ENCODE results near the gene TMEM121.
"Not testable (repeated sequence)": the region's sequence is repeated elsewhere in the genome, so short reads cannot be mapped to it uniquely, and the experiment has no call there.

The TMEM121 gene

GRCh38 chr14:105528586-105529318 is 2.4 kb downstream of the TMEM121 start:
- no peak for DNase-seq (ENCODE audit: low read depth in 2 of 2)

- DNase-seq (ENCODE audit: low read depth in 2 of 2) = no peak
Measured at GRCh38 chr14:105529319-105529568, 2.9 kb downstream of the TMEM121 start.

- DNase-seq (ENCODE audit: low read depth in 2 of 2) = no peak
Measured at GRCh38 chr14:105529569-105530284, 3.3 kb downstream of the TMEM121 start.

DNA sequence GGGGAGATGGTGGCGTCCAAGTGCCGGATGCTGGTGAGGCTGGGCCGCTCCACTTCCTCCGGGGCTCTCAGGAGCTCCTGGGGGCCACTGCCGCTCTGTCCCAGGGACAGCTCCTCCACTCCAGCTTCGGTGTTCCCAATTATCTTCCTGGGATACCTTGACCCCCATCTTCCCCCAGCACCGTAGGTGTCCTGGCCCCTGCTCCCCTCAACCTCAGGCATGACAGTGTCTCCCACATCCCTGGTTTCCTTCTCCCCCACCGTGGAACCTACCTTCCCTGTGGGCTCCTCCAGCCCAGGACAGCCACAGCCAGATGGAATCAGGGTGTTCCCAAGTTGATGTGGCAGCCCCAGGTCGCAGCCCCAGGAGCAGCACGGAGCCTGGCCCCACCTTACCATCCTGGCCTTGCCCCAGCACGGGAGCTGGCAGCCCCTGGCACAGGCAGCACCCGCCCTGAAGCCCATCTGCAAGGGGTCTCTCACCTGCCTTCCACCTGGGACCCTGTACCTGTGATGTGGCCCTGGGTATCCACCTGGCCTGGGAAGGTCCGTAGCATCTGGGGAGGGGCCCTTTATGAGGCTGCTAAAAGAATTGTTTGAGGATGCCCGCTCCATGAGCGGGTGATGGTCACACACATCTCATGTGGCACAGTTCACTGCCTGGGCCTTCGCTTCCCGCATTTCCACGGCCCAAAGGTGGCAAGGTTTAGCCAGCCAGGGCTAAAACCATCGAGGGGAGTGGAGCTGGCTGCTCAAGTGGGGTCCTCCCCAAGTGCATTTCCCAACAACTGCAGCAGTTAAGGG is 4.1 kb downstream of the TMEM121 start:
- no peak for DNase-seq (ENCODE audit: low read depth in 2 of 2)

GRCh38 chr14:105531088-105531893 is 4.9 kb downstream of the TMEM121 start:
- DNase-seq (ENCODE audit: low read depth in 2 of 2) = no peak

- DNase-seq (ENCODE audit: low read depth in 2 of 2) = no peak
Measured at GRCh38 chr14:105531894-105532623, 5.7 kb downstream of the TMEM121 start.

- DNase-seq (ENCODE audit: low read depth in 2 of 2) = no peak
Measured at GRCh38 chr14:105532735-105533141, 6.4 kb downstream of the TMEM121 start.

GRCh38 chr14:105533391-105533790 is 7.0 kb downstream of the TMEM121 start:
- no peak for DNase-seq (ENCODE audit: low read depth in 2 of 2)

DNA sequence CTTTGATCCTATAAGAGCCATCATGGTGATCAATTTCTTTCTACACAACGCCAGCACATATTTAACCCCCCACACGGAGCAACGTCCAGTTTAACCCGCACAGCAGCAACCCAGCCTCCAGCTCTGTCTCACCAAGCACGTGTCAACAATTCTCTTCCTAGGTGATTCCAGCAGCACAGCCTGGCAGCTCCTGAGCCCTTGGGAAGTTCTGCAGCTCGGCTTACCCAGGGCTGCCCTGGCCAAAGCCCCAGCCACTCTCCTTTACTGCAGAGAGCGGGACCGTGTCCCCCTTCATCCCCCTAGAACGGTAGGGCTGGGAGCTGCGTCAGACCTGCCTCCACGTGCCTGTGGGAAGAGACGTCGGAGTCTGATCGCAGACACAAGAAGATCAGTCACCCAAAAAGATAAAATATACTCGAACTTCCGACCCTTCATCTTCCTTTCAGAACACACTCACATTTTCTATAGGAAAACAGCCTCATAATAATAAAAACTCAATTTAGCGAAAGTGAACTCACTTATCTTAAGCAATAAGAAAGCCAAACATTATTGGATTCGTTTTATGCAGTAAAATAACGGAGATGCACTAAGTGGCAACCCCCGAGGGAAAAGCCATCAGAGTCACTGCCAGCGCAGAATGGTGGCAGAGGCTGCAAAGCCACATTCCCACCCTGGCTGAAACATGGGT is 7.6 kb downstream of the TMEM121 start:
- no peak for DNase-seq (ENCODE audit: low read depth in 2 of 2)

GRCh38 chr14:105534586-105534985 is 8.2 kb downstream of the TMEM121 start:
- no peak for DNase-seq (ENCODE audit: low read depth in 2 of 2)

DNA sequence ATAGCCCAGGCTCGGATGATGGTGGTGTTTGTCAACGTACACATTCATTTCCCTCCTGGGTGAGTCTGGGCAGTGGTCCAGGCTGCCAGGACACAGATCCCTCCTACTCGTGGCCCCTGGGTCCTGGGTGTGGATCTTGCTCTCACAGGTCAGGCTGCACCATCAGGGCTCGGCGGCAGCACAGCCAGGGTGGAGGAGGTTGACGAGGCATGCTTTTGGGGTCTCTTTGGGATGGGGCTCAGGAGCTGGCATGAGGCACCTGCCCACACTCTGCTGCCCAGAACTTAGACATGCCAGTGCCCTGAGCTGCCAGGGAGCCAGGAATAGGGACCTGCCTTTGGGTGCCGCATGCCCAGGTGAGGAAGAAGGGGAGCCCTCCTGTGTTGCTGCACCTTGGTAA is 9.7 kb downstream of the TMEM121 start:
- DNase-seq (ENCODE audit: low read depth in 2 of 2) = no peak

GRCh38 chr14:105536691-105537579 is 10.6 kb downstream of the TMEM121 start:
- DNase-seq (ENCODE audit: low read depth in 2 of 2) = no peak

- peak; percentile 42 to 52 for DNase-seq (ENCODE audit: low read depth in 2 of 2)
Measured at GRCh38 chr14:105537580-105538474, 11.4 kb downstream of the TMEM121 start.

GRCh38 chr14:105538481-105539049 is 12.2 kb downstream of the TMEM121 start:
- DNase-seq (ENCODE audit: low read depth in 2 of 2) = no peak

GRCh38 chr14:105540811-105541210 is 14.4 kb downstream of the TMEM121 start:
- DNase-seq (ENCODE audit: low read depth in 2 of 2) = no peak

DNA sequence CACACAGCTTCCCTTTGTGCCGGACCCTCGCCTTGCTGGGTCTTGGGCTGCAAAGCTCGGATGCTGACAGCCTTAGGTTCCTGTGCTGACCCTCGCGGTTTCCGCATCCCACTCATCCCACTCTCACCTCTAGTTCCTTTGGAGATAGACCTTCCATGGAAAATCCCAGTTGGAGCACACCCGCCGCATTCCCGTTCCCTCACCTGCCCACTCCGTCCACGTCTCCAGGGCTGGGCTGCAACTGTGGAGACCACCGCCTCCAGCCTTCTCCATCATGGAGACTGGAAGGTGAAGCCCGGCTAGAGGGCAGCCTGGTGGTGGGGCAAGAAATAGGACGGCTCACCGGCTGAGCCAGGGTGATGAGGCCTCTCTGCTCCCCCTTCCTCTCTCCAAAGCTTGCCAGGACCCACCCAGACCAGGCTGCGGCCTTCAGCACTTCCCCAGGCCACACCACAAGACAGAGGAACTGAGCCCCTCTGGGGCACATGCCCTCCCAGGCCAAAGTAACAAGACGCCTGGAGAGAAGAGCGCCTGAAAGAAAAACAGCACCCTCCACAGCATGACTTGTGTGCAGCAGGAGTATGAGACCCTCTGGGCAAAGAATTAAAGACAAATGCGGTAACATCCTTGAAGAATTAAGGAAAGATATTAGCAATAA is 15.0 kb downstream of the TMEM121 start:
- DNase-seq (ENCODE audit: low read depth in 2 of 2) = no peak

- not testable (repeated sequence) for DNase-seq (ENCODE audit: low read depth in 2 of 2)
Measured at GRCh38 chr14:105545676-105546075, 19.3 kb downstream of the TMEM121 start.

- DNase-seq (ENCODE audit: low read depth in 2 of 2) = not testable (repeated sequence)
Measured at GRCh38 chr14:105546410-105546809, 20.0 kb downstream of the TMEM121 start.
